Fibroblast of lung (primary cell): ENCODE data around the gene ATP1A2.

Experiments used
- CTCF ChIP-seq, 2 donors: IDR thresholded peaks in 1 of 2; conservative IDR thresholded peaks in 1 of 2; 1 replicate in 1 of 2; 2 replicates in 1 of 2; pipeline ENCODE4 v1.5.1; 2011 to 2012; ENCODE audit warnings: low read length in 2 of 2, control low read depth in 1 of 2, inconsistent platforms in 1 of 2, low read depth in 1 of 2, mild to moderate bottlenecking in 1 of 2
- EZH2 ChIP-seq: IDR thresholded peaks from 2 replicates; pipeline ENCODE4 v1.5.1; 2012; ENCODE audit warnings: low read length, control low read depth, mild to moderate bottlenecking; ENCODE audit errors: missing control alignments

GRCh38 chr1:160131803-160132565 is 16.4 kb downstream of the ATP1A2 start:
- TF ChIP-seq CTCF (conservative IDR thresholded peaks at IDR 0.05 in 1 of 2, IDR thresholded peaks at IDR 0.05 in 1 of 2; ENCODE audit: low read depth in 1 of 2, low read length in 2 of 2), result no peak
- no peak for TF ChIP-seq EZH2
